Measurements from ENCODE around the gene CCDC177. TPM values are rescaled to one million over a fixed set of nuclear protein-coding genes. Genes with fewer than 3 reads are reported as not detected.

Gene CCDC177
- total and polyA plus RNA-seq, 4 donors, result 0.08 TPM; not detected in 3

DNA sequence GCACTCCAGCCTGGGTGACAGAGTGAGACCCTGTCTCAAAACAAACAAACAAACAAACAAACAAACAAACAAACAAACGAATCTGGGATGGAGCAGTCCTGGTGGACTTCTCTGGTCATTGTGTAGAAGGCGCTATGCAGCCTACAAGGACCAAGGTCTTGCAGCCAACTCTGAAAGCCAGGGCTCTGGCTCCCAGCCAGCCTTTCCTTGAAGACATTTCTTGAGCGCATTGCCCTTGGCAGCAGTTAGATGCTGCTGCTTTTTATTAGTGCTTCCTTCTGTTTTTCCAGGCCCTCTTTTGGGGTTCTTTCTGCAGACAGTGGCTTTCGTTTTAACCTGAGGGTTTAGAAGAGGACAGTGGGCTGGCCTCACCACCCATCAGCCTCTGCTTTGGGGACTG lies 20.2 kb downstream of the CCDC177 start:
- Histone ChIP-seq H3K9ac (ENCODE audit: low read depth in 1 of 2, low read length in 2 of 2) (no peak overlapping the region), H3K27ac (ENCODE audit: low read depth in 1 of 2, low read length in 2 of 2) (no peak overlapping the region), H3K27me3 (ENCODE audit: control insufficient read depth in 4 of 4, insufficient read depth in 4 of 4, low read length in 3 of 4) (peaks cover 0 to 4% (median 0%) of the 10 kb centered on the region in 4 donors), H3K36me3 (ENCODE audit: control insufficient read depth in 4 of 4, insufficient read depth in 3 of 4, low read depth in 1 of 4, low read length in 3 of 4) (no peaks in the 10 kb centered on the region), H3K9me3 (ENCODE audit: control insufficient read depth in 4 of 4, low read length in 3 of 4) (no peaks in the 10 kb centered on the region), H3K4me3 (ENCODE audit: low read depth in 1 of 3, low read length in 3 of 3) (no peak overlapping the region), H3K4me1 (ENCODE audit: control insufficient read depth in 4 of 4, insufficient read depth in 4 of 4, low read length in 3 of 4) (no peaks in the 10 kb centered on the region)
- 58% methylated on average over 4 of the region's 4 CpGs for WGBS
- DNase-seq (ENCODE audit: low spot score), result no peak
- TF ChIP-seq, protein P1, sequence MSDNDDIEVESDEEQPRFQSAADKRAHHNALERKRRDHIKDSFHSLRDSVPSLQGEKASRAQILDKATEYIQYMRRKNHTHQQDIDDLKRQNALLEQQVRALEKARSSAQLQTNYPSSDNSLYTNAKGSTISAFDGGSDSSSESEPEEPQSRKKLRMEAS (IDR thresholded peaks at IDR 0.05), result no peak
- TF ChIP-seq, protein P2, sequence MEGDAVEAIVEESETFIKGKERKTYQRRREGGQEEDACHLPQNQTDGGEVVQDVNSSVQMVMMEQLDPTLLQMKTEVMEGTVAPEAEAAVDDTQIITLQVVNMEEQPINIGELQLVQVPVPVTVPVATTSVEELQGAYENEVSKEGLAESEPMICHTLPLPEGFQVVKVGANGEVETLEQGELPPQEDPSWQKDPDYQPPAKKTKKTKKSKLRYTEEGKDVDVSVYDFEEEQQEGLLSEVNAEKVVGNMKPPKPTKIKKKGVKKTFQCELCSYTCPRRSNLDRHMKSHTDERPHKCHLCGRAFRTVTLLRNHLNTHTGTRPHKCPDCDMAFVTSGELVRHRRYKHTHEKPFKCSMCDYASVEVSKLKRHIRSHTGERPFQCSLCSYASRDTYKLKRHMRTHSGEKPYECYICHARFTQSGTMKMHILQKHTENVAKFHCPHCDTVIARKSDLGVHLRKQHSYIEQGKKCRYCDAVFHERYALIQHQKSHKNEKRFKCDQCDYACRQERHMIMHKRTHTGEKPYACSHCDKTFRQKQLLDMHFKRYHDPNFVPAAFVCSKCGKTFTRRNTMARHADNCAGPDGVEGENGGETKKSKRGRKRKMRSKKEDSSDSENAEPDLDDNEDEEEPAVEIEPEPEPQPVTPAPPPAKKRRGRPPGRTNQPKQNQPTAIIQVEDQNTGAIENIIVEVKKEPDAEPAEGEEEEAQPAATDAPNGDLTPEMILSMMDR (IDR thresholded peaks at IDR 0.05; ENCODE audit: low read depth, low read length, missing input control), result no peak
- TF ChIP-seq NR2F2 (IDR thresholded peaks at IDR 0.05) (no peak), YY1 (IDR thresholded peaks at IDR 0.05) (no peak), EGR1 (IDR thresholded peaks at IDR 0.05; ENCODE audit: low read depth in 2 of 2) (no peak), RAD21 (IDR thresholded peaks at IDR 0.05) (no peak), FOXA2 (IDR thresholded peaks at IDR 0.05) (no peak), SP1 (IDR thresholded peaks at IDR 0.05) (no peak)
- TF ChIP-seq, protein P3, sequence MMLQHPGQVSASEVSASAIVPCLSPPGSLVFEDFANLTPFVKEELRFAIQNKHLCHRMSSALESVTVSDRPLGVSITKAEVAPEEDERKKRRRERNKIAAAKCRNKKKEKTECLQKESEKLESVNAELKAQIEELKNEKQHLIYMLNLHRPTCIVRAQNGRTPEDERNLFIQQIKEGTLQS (IDR thresholded peaks at IDR 0.05), result no peak

DNA sequence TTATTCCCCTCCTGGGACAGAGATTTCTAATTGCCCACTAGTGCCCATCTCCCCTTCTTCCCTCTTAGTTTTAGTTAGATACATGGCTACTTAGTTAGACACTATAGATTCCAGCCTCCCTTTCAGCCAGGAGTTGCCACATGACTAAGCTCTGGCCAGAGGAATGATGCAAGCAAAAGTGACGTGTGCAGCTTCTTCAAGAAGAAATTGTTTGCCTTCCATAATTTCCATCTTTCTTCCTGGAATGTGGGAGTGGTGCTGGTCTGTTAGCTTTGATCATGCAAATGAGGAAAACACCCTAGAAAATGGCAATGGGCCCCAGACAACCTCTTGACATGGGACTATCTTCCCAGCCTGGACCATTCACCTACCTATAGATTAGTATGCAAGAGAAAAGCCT lies 21.4 kb downstream of the CCDC177 start:
- H3K36me3 ChIP-seq (ENCODE audit: control insufficient read depth in 4 of 4, insufficient read depth in 3 of 4, low read depth in 1 of 4, low read length in 3 of 4), result no peaks in the 10 kb centered on the region
- H3K27ac ChIP-seq (ENCODE audit: low read depth in 1 of 2, low read length in 2 of 2), result no peak overlapping the region
- TF ChIP-seq HNF4A (conservative IDR thresholded peaks at IDR 0.05) (no peak), JUND (IDR thresholded peaks at IDR 0.05) (no peak), YY1 (IDR thresholded peaks at IDR 0.05) (no peak), NR2F2 (IDR thresholded peaks at IDR 0.05) (no peak), HNF4G (IDR thresholded peaks at IDR 0.05) (no peak), RXRA (IDR thresholded peaks at IDR 0.05) (no peak), SP1 (IDR thresholded peaks at IDR 0.05) (no peak)
- TF ChIP-seq, protein P2 (IDR thresholded peaks at IDR 0.05; ENCODE audit: low read depth, low read length, missing input control), result no peak
- no peak for DNase-seq (ENCODE audit: low spot score)
- WGBS, result 68% methylated on average over 1 of the region's 1 CpG
- no peaks in the 10 kb centered on the region for H3K4me1 ChIP-seq (ENCODE audit: control insufficient read depth in 4 of 4, insufficient read depth in 4 of 4, low read length in 3 of 4)
- peaks cover 0 to 4% (median 1%) of the 10 kb centered on the region in 4 donors for H3K27me3 ChIP-seq (ENCODE audit: control insufficient read depth in 4 of 4, insufficient read depth in 4 of 4, low read length in 3 of 4)
- no peak overlapping the region for H3K4me3 ChIP-seq (ENCODE audit: low read depth in 1 of 3, low read length in 3 of 3)
- H3K9ac ChIP-seq (ENCODE audit: low read depth in 1 of 2, low read length in 2 of 2), result no peak overlapping the region
- H3K9me3 ChIP-seq (ENCODE audit: control insufficient read depth in 4 of 4, low read length in 3 of 4), result no peaks in the 10 kb centered on the region

DNA sequence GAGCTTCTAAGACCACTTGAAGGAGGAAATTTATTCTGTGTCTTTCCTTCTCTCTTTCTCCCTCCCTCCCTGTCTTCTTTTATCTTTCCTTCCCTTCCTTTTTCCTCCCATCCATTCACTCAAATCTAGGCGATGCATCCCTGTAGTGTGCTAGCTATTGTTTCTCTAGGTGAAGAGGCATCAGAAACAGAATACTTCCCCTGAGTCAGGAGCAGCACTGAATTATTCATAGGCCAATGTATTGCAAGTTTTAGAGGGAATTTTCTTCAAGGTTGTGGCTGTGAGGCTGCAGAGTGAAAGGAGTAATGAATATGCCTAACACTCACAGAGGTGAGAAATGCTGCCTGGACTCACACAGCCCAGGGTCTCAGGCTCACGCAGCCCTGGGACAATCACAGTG lies 23.2 kb downstream of the CCDC177 start:
- no peaks in the 10 kb centered on the region for H3K9me3 ChIP-seq (ENCODE audit: control insufficient read depth in 4 of 4, low read length in 3 of 4)
- 74% methylated on average over 2 of the region's 2 CpGs for WGBS
- no peak for DNase-seq (ENCODE audit: low spot score)
- no peaks in the 10 kb centered on the region for H3K36me3 ChIP-seq (ENCODE audit: control insufficient read depth in 4 of 4, insufficient read depth in 3 of 4, low read depth in 1 of 4, low read length in 3 of 4)
- H3K9ac ChIP-seq (ENCODE audit: low read depth in 1 of 2, low read length in 2 of 2), result no peak overlapping the region
- H3K4me3 ChIP-seq (ENCODE audit: low read depth in 1 of 3, low read length in 3 of 3), result no peak overlapping the region
- TF ChIP-seq YY1 (IDR thresholded peaks at IDR 0.05) (no peak), SP1 (IDR thresholded peaks at IDR 0.05) (no peak), EGR1 (IDR thresholded peaks at IDR 0.05; ENCODE audit: low read depth in 2 of 2) (no peak), FOXA2 (IDR thresholded peaks at IDR 0.05) (no peak), FOXA1 (IDR thresholded peaks at IDR 0.05) (no peak), HNF4G (IDR thresholded peaks at IDR 0.05) (no peak), JUND (IDR thresholded peaks at IDR 0.05) (no peak), NR2F2 (IDR thresholded peaks at IDR 0.05) (no peak), RXRA (IDR thresholded peaks at IDR 0.05) (no peak)
- TF ChIP-seq, protein P1 (IDR thresholded peaks at IDR 0.05), result no peak
- TF ChIP-seq, protein P3 (IDR thresholded peaks at IDR 0.05), result no peak
- TF ChIP-seq, protein P4, sequence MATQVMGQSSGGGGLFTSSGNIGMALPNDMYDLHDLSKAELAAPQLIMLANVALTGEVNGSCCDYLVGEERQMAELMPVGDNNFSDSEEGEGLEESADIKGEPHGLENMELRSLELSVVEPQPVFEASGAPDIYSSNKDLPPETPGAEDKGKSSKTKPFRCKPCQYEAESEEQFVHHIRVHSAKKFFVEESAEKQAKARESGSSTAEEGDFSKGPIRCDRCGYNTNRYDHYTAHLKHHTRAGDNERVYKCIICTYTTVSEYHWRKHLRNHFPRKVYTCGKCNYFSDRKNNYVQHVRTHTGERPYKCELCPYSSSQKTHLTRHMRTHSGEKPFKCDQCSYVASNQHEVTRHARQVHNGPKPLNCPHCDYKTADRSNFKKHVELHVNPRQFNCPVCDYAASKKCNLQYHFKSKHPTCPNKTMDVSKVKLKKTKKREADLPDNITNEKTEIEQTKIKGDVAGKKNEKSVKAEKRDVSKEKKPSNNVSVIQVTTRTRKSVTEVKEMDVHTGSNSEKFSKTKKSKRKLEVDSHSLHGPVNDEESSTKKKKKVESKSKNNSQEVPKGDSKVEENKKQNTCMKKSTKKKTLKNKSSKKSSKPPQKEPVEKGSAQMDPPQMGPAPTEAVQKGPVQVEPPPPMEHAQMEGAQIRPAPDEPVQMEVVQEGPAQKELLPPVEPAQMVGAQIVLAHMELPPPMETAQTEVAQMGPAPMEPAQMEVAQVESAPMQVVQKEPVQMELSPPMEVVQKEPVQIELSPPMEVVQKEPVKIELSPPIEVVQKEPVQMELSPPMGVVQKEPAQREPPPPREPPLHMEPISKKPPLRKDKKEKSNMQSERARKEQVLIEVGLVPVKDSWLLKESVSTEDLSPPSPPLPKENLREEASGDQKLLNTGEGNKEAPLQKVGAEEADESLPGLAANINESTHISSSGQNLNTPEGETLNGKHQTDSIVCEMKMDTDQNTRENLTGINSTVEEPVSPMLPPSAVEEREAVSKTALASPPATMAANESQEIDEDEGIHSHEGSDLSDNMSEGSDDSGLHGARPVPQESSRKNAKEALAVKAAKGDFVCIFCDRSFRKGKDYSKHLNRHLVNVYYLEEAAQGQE (IDR thresholded peaks at IDR 0.05), result no peak
- TF ChIP-seq, protein P5, sequence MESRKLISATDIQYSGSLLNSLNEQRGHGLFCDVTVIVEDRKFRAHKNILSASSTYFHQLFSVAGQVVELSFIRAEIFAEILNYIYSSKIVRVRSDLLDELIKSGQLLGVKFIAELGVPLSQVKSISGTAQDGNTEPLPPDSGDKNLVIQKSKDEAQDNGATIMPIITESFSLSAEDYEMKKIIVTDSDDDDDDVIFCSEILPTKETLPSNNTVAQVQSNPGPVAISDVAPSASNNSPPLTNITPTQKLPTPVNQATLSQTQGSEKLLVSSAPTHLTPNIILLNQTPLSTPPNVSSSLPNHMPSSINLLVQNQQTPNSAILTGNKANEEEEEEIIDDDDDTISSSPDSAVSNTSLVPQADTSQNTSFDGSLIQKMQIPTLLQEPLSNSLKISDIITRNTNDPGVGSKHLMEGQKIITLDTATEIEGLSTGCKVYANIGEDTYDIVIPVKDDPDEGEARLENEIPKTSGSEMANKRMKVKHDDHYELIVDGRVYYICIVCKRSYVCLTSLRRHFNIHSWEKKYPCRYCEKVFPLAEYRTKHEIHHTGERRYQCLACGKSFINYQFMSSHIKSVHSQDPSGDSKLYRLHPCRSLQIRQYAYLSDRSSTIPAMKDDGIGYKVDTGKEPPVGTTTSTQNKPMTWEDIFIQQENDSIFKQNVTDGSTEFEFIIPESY (IDR thresholded peaks at IDR 0.05), result no peak
- no peak overlapping the region for H3K27ac ChIP-seq (ENCODE audit: low read depth in 1 of 2, low read length in 2 of 2)
- H3K27me3 ChIP-seq (ENCODE audit: control insufficient read depth in 4 of 4, insufficient read depth in 4 of 4, low read length in 3 of 4), result peaks cover 0 to 4% (median 1%) of the 10 kb centered on the region in 4 donors
- H3K4me1 ChIP-seq (ENCODE audit: control insufficient read depth in 4 of 4, insufficient read depth in 4 of 4, low read length in 3 of 4), result peaks cover 0 to 3% (median 1%) of the 10 kb centered on the region in 4 donors
